ENCODE data around the gene WSCD1. TPM values are rescaled to one million over a fixed set of nuclear protein-coding genes. Genes with fewer than 3 reads are reported as not detected.

WSCD1 gene
- under 1 TPM; 0.29 to 0.47 TPM for total RNA-seq
- polyA plus RNA-seq, result not detected

DNA sequence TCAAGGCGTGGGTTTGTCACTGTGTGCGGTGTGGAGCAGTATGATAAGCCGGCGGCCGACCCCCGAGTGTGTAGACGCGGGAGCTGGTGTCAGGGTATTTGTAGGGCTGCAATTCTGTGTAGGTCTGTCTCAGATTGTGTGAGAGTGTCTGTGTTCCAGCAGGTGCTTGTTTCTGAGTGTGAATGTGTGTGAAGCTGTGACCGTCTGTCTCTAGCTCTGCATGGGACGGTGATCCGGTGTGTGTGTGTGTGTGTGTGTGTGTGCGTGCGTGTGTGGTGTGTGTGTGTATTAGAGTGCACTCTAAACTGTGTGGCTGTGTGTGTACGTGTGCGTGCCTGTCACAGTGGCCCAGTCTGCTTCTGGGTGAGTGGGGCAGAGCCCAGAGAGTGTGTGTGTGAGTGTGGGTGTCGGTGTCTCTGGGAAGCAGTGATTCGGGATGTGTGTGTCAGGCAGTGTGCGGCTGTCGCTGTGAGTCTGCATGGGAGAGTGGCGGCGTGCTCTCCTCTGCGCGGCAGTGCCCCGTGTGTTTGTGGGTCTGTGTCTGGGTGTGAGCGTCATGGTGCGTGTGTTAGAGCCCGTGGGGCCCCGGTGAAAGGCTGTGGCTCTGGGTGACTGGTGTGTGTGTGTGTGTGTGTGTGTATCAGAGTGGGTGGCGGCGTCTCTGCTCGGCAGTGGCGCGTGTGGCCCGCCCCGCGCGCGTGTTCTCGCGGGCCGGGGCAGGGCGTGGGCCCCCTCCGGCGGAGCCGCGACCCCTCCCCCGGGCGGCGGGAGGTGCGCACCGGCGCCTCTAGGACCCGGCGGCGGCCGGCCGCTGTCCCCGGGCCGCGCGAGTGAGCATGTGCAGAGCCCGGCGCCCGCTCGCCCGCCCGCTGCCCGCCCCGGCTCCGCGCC, at the start of gene WSCD1:
WSCD1 (plus strand) TSS at position 841 of the 891 bp plus-strand sequence. CDS start 10,280 bp downstream, outside the sequence.
- H3K27ac Mint-ChIP-seq, result peak within 1 kb of the TSS in 1 of 7 donors; percentile 60
- H3K4me1 ChIP-seq (ENCODE audit: insufficient read depth, low read length), result peaks cover 8% of the 10 kb centered on the region
- no peak within 1 kb of the TSS for H3K4me3 ChIP-seq (ENCODE audit: low read length in 2 of 2)
- peaks cover 35 to 52% of the 10 kb centered on the region in 2 donors for H3K27me3 Mint-ChIP-seq
- intact Hi-C loops (cut with micrococcal nuclease), result no loop called here
- H3K36me3 Mint-ChIP-seq, result no peaks in the 10 kb centered on the region
- POLR2A ChIA-PET (ENCODE audit: partially characterized antibody), result no interaction called here
- peak within 1 kb of the TSS; percentile 59 to 91 (median 84) for H3K4me3 Mint-ChIP-seq
- H3K36me3 ChIP-seq (ENCODE audit: insufficient read depth, low read length), result no peaks in the 10 kb centered on the region
- peaks cover 11 to 17% (median 13%) of the 10 kb centered on the region in 4 donors for H3K4me1 Mint-ChIP-seq
- peak in 2 of 5 donors; percentile 5 to 19 for DNase-seq
- peaks cover 17% of the 10 kb centered on the region for H3K27me3 ChIP-seq (ENCODE audit: insufficient read depth, low read length)
- H3K27ac ChIP-seq (ENCODE audit: low read depth, low read length), result no peak within 1 kb of the TSS
- H3K9me3 Mint-ChIP-seq, result peaks cover 0 to 2% (median 0%) of the 10 kb centered on the region in 8 donors
- CTCF ChIA-PET (ENCODE audit: partially characterized antibody), result interaction anchor here (0.8 kb wide), 1 partner anchor 366 kb away, joined by 3 read pairs; no protein-coding TSS in a partner anchor
- H3K9me3 ChIP-seq (ENCODE audit: control insufficient read depth in 1 of 2, low read length in 2 of 2), result no peaks in the 10 kb centered on the region

DNA sequence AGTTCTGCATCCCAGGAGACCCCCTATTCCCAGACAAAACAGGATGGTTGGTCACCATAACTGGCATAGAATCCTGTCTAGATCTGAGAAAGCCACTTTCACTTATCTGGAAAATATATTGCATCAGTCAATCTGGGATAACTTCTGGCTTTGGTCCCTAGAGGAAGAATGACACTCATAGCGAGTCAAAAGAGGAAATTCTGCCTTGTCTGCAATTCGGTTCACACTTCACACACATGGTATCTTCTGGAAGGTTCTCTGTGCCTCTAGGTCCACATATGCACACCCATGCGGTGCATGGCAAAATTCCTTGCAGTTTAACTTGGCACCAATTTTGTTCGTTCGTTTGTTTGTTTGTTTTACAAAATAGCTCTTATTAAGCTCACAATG, 49.2 kb upstream of the WSCD1 start:
- H3K9me3 Mint-ChIP-seq, result no peaks in the 10 kb centered on the region
- H3K36me3 ChIP-seq (ENCODE audit: insufficient read depth, low read length), result no peaks in the 10 kb centered on the region
- H3K27ac ChIP-seq (ENCODE audit: low read depth, low read length), result no peak overlapping the region
- CTCF ChIA-PET (ENCODE audit: partially characterized antibody), result no interaction called here
- H3K4me1 ChIP-seq (ENCODE audit: insufficient read depth, low read length), result no peaks in the 10 kb centered on the region
- H3K27ac Mint-ChIP-seq, result no peak overlapping the region
- no peak for DNase-seq
- H3K27me3 Mint-ChIP-seq, result peaks cover 12 to 27% of the 10 kb centered on the region in 2 donors
- H3K4me3 Mint-ChIP-seq, result no peak overlapping the region
- no peaks in the 10 kb centered on the region for H3K4me1 Mint-ChIP-seq
- POLR2A ChIA-PET (ENCODE audit: partially characterized antibody), result no interaction called here
- intact Hi-C loops (cut with micrococcal nuclease), result no loop called here
- no peaks in the 10 kb centered on the region for H3K27me3 ChIP-seq (ENCODE audit: insufficient read depth, low read length)
- H3K36me3 Mint-ChIP-seq, result no peaks in the 10 kb centered on the region
- no peaks in the 10 kb centered on the region for H3K9me3 ChIP-seq (ENCODE audit: control insufficient read depth in 1 of 2, low read length in 2 of 2)
- no peak overlapping the region for H3K4me3 ChIP-seq (ENCODE audit: low read length in 2 of 2)

- peaks cover 12 to 27% of the 10 kb centered on the region in 2 donors for H3K27me3 Mint-ChIP-seq
- H3K4me1 ChIP-seq (ENCODE audit: insufficient read depth, low read length), result no peaks in the 10 kb centered on the region
- H3K36me3 Mint-ChIP-seq, result no peaks in the 10 kb centered on the region
- H3K9me3 Mint-ChIP-seq, result no peaks in the 10 kb centered on the region
- no peak for DNase-seq
- H3K4me3 ChIP-seq (ENCODE audit: low read length in 2 of 2), result no peak overlapping the region
- no peaks in the 10 kb centered on the region for H3K36me3 ChIP-seq (ENCODE audit: insufficient read depth, low read length)
- no peak overlapping the region for H3K4me3 Mint-ChIP-seq
- no peak overlapping the region for H3K27ac ChIP-seq (ENCODE audit: low read depth, low read length)
- intact Hi-C loops (cut with micrococcal nuclease), result no loop called here
- no peaks in the 10 kb centered on the region for H3K27me3 ChIP-seq (ENCODE audit: insufficient read depth, low read length)
- H3K9me3 ChIP-seq (ENCODE audit: control insufficient read depth in 1 of 2, low read length in 2 of 2), result no peaks in the 10 kb centered on the region
- no peaks in the 10 kb centered on the region for H3K4me1 Mint-ChIP-seq
- no peak overlapping the region for H3K27ac Mint-ChIP-seq
- ChIA-PET CTCF (ENCODE audit: partially characterized antibody) (no interaction called here), POLR2A (ENCODE audit: partially characterized antibody) (no interaction called here)
These were observed 48.6 kb upstream of the WSCD1 start for GRCh38 chr17:6021627-6022026.

DNA sequence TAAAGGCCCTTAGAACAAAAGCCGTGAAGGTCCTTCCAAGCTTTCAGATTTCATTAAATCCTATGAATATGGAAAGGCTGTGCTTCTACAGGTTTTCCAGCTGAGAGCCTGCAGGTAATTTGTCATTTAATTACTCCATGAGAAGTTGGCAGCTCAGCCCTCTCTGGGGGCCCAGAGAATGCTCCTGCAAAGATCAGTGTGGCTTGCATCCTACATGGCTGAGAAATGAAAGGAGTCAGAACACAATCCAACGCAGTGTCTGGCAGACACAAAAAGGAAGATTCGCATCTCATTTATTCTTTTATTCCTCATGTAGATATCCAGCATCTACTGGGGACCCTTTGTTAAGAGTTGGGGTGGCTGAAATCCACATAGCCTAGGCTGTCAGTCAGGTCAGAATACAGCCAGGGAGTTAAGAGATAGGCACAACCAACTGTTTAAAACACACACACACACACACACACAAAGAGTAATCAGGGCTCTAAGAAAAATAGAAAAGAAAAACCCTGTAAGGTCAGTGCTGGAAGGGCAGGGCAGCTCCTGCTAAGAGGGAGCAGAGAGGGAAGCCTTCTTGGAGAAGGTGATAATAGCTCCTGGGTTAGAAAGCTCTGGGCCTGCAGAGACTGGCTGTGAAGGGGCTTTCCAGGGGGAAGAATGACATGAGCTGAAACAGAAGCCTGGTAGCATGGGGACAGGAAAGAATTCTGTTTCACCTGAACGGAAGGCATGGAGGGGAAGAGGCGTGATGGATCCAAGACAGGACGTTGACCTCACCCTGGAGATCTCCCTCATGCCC, 46.9 kb upstream of the WSCD1 start:
- POLR2A ChIA-PET (ENCODE audit: partially characterized antibody), result no interaction called here
- Mint-ChIP-seq H3K27me3 (peaks cover 12 to 23% of the 10 kb centered on the region in 2 donors), H3K4me3 (no peak overlapping the region), H3K36me3 (no peaks in the 10 kb centered on the region), H3K27ac (no peak overlapping the region), H3K9me3 (no peaks in the 10 kb centered on the region), H3K4me1 (no peaks in the 10 kb centered on the region)
- DNase-seq, result no peak
- H3K27ac ChIP-seq (ENCODE audit: low read depth, low read length), result no peak overlapping the region
- no peaks in the 10 kb centered on the region for H3K4me1 ChIP-seq (ENCODE audit: insufficient read depth, low read length)
- H3K9me3 ChIP-seq (ENCODE audit: control insufficient read depth in 1 of 2, low read length in 2 of 2), result no peaks in the 10 kb centered on the region
- H3K27me3 ChIP-seq (ENCODE audit: insufficient read depth, low read length), result no peaks in the 10 kb centered on the region
- H3K36me3 ChIP-seq (ENCODE audit: insufficient read depth, low read length), result no peaks in the 10 kb centered on the region
- H3K4me3 ChIP-seq (ENCODE audit: low read length in 2 of 2), result no peak overlapping the region
- CTCF ChIA-PET (ENCODE audit: partially characterized antibody), result no interaction called here
- intact Hi-C loops (cut with micrococcal nuclease), result no loop called here

- Histone ChIP-seq H3K27ac (ENCODE audit: low read depth, low read length) (no peak overlapping the region), H3K27me3 (ENCODE audit: insufficient read depth, low read length) (no peaks in the 10 kb centered on the region), H3K36me3 (ENCODE audit: insufficient read depth, low read length) (no peaks in the 10 kb centered on the region), H3K4me3 (ENCODE audit: low read length in 2 of 2) (no peak overlapping the region), H3K9me3 (ENCODE audit: control insufficient read depth in 1 of 2, low read length in 2 of 2) (no peaks in the 10 kb centered on the region), H3K4me1 (ENCODE audit: insufficient read depth, low read length) (no peaks in the 10 kb centered on the region)
- no peaks in the 10 kb centered on the region for H3K4me1 Mint-ChIP-seq
- intact Hi-C loops (cut with micrococcal nuclease), result no loop called here
- H3K36me3 Mint-ChIP-seq, result no peaks in the 10 kb centered on the region
- CTCF ChIA-PET (ENCODE audit: partially characterized antibody), result no interaction called here
- H3K27ac Mint-ChIP-seq, result no peak overlapping the region
- H3K4me3 Mint-ChIP-seq, result no peak overlapping the region
- peaks cover 12 to 21% of the 10 kb centered on the region in 2 donors for H3K27me3 Mint-ChIP-seq
- H3K9me3 Mint-ChIP-seq, result no peaks in the 10 kb centered on the region
- DNase-seq, result no peak
- POLR2A ChIA-PET (ENCODE audit: partially characterized antibody), result no interaction called here
These were observed 45.6 kb upstream of the WSCD1 start for GRCh38 chr17:6024576-6024975.

GRCh38 chr17:6027342-6028024, 42.7 kb upstream of the WSCD1 start:
- H3K4me1 ChIP-seq (ENCODE audit: insufficient read depth, low read length), result no peaks in the 10 kb centered on the region
- H3K27me3 Mint-ChIP-seq, result peaks cover 2 to 13% of the 10 kb centered on the region in 2 donors
- H3K36me3 Mint-ChIP-seq, result no peaks in the 10 kb centered on the region
- CTCF ChIA-PET (ENCODE audit: partially characterized antibody), result interaction anchor here (1.3 kb wide), 1 partner anchor 11 kb away, joined by 4 read pairs; no protein-coding TSS in a partner anchor
- H3K4me3 Mint-ChIP-seq, result no peak overlapping the region
- no peaks in the 10 kb centered on the region for H3K9me3 Mint-ChIP-seq
- no peaks in the 10 kb centered on the region for H3K4me1 Mint-ChIP-seq
- no peak overlapping the region for H3K27ac Mint-ChIP-seq
- H3K27ac ChIP-seq (ENCODE audit: low read depth, low read length), result no peak overlapping the region
- no peaks in the 10 kb centered on the region for H3K9me3 ChIP-seq (ENCODE audit: control insufficient read depth in 1 of 2, low read length in 2 of 2)
- H3K36me3 ChIP-seq (ENCODE audit: insufficient read depth, low read length), result no peaks in the 10 kb centered on the region
- POLR2A ChIA-PET (ENCODE audit: partially characterized antibody), result no interaction called here
- H3K4me3 ChIP-seq (ENCODE audit: low read length in 2 of 2), result no peak overlapping the region
- no peak for DNase-seq
- no peaks in the 10 kb centered on the region for H3K27me3 ChIP-seq (ENCODE audit: insufficient read depth, low read length)
- intact Hi-C loops (cut with micrococcal nuclease), result no loop called here

DNA sequence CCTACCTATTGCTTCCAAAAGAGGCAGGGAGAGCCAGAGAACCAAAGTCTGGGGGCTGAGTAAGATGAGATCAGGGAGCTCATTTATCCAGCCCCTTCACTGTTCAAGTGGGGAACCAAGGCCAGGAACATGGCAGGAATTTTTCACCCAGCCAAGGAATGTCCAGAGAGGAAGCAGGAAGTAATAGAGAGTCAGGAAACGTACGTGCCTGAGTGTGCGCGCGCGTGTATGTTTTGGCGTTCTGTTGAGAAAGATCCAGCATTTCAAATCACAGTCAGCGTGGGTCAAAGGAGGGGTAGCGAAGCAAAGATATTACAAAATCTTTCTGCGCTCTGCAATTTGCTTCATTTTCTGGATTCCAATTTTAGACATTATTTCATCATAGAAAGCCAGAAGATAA, 41.9 kb upstream of the WSCD1 start:
- no peaks in the 10 kb centered on the region for H3K9me3 Mint-ChIP-seq
- no peak for DNase-seq
- Histone ChIP-seq H3K4me1 (ENCODE audit: insufficient read depth, low read length) (no peaks in the 10 kb centered on the region), H3K4me3 (ENCODE audit: low read length in 2 of 2) (no peak overlapping the region), H3K27me3 (ENCODE audit: insufficient read depth, low read length) (no peaks in the 10 kb centered on the region), H3K27ac (ENCODE audit: low read depth, low read length) (no peak overlapping the region), H3K9me3 (ENCODE audit: control insufficient read depth in 1 of 2, low read length in 2 of 2) (no peaks in the 10 kb centered on the region), H3K36me3 (ENCODE audit: insufficient read depth, low read length) (no peaks in the 10 kb centered on the region)
- POLR2A ChIA-PET (ENCODE audit: partially characterized antibody), result no interaction called here
- intact Hi-C loops (cut with micrococcal nuclease), result no loop called here
- no peak overlapping the region for H3K4me3 Mint-ChIP-seq
- H3K27me3 Mint-ChIP-seq, result peaks cover 2 to 17% of the 10 kb centered on the region in 2 donors
- no peaks in the 10 kb centered on the region for H3K4me1 Mint-ChIP-seq
- CTCF ChIA-PET (ENCODE audit: partially characterized antibody), result interaction anchor here (1.3 kb wide), 1 partner anchor 12 kb away, joined by 4 read pairs; no protein-coding TSS in a partner anchor
- no peaks in the 10 kb centered on the region for H3K36me3 Mint-ChIP-seq
- H3K27ac Mint-ChIP-seq, result no peak overlapping the region
